Skeletal muscle satellite cell (primary cell): ENCODE data around the gene SPEM1.

ENCODE experiments used
- H3K27me3 ChIP-seq: 2 replicates; pipeline ENCODE4 v1.7.0; 2013; ENCODE audit warnings: low read length; ENCODE audit not compliant: control insufficient read depth, insufficient read depth
- H3K36me3 ChIP-seq: 2 replicates; pipeline ENCODE4 v1.7.0; 2013; ENCODE audit warnings: mild to moderate bottlenecking, control low read depth, low read length; ENCODE audit not compliant: insufficient read depth
- H3K4me1 ChIP-seq: 2 replicates; pipeline ENCODE4 v1.7.0; 2013; ENCODE audit warnings: low read length; ENCODE audit not compliant: control insufficient read depth, insufficient read depth
- H3K4me2 ChIP-seq: 2 replicates; pipeline ENCODE4 v1.7.0; 2013; ENCODE audit warnings: mild to moderate bottlenecking, low read length
- H3K4me3 ChIP-seq: 2 replicates; pipeline ENCODE4 v1.7.0; 2013; ENCODE audit warnings: low read length
- H3K9ac ChIP-seq: 2 replicates; pipeline ENCODE4 v1.7.0; 2013; ENCODE audit warnings: mild to moderate bottlenecking, low read depth, low read length, moderate library complexity
- H3K9me3 ChIP-seq: replicated peaks from 2 replicates; pipeline ENCODE4 v1.7.0; 2013; ENCODE audit warnings: mild to moderate bottlenecking, control low read depth, low read length

SPEM1 gene

DNA sequence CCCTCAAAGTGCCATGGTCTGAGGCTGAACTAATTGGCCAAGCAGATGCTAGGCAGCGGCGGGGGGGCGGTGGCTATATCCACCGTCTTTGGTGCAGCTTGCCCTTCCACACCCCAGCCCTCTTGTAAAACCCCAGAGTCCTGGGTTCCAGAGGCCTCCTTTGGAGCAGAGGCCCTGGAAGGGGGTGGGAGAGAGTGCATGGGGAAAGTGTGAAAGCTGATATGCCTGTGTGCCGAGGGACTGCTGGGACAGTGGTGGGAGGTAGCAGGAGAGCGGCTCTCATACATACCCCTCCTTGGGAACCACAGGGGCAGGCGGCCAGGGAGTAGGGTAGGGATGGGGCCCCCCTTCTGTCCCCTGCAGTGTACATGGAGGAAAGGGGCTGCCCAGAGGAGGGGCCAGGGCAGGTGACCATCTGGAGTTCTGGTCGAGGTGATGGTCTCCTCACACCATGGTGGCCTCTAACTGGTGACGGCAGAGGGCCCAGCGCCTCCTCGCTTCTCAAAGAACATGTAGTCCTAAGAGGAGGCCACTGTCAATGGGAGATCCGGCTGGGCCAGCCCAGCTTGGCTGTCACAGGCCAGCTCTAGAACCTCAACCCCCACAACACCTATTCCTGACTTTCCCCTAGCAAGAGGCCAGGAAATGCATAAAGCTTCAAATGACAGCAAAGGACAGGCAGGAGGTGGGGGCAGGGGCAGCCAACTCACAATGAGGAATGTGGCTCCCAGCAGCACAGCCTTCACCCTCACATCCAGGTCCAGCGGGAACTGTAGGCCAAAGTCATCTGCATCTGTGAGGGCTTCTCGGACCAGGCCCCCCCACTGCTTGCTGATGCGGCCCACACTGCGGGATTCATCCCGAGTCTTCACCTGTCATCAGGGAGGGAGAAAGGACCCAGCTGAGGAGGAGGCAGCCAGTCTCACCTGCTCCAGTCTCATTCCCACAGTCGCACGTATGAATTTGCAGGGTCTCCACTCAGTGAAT lies 29.9 kb upstream of the SPEM1 start:
- Histone ChIP-seq H3K36me3 (peaks cover 50% of the 10 kb centered on the region), H3K4me2 (no peak overlapping the region), H3K9me3 (no peaks in the 10 kb centered on the region), H3K4me1 (peaks cover 10% of the 10 kb centered on the region), H3K9ac (no peak overlapping the region), H3K4me3 (no peak overlapping the region), H3K27me3 (no peaks in the 10 kb centered on the region)

DNA sequence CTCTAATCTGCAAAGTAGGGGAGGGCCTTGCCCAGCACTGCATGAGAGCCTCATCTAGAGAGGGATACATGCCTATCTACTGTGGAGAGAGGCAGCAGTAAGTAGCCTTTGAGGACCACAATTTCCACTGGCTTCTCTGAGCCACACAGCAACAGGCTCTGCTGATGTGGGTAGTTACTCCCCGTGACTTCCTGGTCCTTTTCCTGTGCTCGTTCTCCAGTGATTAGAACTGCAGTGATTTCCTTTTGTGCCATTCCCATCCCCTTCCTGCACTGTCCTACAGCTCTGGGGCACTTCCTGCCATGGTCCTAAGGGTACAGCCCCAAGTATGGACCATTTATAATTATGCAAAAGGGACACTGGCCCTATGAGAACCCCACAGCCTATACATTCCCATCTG lies 28.8 kb upstream of the SPEM1 start:
- H3K4me2 ChIP-seq, result no peak overlapping the region
- H3K36me3 ChIP-seq, result peaks cover 50% of the 10 kb centered on the region
- H3K27me3 ChIP-seq, result no peaks in the 10 kb centered on the region
- no peaks in the 10 kb centered on the region for H3K9me3 ChIP-seq
- no peak overlapping the region for H3K9ac ChIP-seq
- H3K4me1 ChIP-seq, result peaks cover 10% of the 10 kb centered on the region
- no peak overlapping the region for H3K4me3 ChIP-seq

DNA sequence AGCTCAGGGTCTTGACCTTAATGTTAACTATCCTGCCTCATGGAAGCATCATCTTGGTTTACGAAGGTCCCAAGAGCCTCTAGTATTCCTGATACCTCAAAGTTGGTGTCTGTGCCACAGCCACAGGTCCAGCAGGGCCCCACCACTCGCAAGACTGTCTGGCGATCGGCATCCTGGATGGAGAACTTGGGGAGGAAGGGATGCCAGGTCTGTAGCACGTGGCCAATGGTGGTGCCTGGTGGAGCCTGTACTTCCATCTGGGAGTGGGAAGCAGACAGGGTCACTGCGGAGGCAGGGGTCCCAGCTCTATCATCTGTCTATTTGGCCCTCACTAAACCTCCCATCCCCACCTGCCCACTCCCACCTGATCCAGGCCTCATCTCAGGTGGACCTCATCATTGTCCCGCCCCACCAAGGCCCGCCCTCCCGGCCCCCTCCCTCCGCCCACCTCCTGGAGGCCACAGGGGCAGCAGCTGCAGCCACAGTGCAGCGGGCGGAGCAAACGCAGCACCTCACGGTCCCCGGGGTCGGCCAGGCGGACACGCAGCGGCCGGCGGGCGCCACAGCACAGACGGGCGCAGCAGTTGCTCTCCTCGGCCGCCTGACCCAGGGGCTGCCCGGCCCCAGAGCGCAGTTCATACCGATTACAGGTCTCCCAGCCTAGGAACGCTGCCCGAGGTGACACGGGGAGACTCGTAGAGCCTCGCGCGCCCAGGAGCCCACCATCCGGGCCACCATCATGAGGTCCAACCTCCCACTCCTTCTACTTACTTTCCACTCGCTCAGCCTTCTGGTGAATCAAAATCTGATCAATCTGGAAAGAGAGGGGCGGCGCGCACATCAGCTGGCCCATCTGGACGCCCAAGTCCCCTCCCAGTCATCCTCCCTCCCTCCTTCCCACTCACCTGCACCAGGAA lies 27.2 kb upstream of the SPEM1 start:
- Histone ChIP-seq H3K4me1 (peaks cover 10% of the 10 kb centered on the region), H3K9me3 (no peaks in the 10 kb centered on the region), H3K36me3 (peaks cover 48% of the 10 kb centered on the region), H3K9ac (peak overlapping the region; percentile 86), H3K4me3 (peak overlapping the region; percentile 76), H3K4me2 (peak overlapping the region; percentile 95), H3K27me3 (no peaks in the 10 kb centered on the region)

DNA sequence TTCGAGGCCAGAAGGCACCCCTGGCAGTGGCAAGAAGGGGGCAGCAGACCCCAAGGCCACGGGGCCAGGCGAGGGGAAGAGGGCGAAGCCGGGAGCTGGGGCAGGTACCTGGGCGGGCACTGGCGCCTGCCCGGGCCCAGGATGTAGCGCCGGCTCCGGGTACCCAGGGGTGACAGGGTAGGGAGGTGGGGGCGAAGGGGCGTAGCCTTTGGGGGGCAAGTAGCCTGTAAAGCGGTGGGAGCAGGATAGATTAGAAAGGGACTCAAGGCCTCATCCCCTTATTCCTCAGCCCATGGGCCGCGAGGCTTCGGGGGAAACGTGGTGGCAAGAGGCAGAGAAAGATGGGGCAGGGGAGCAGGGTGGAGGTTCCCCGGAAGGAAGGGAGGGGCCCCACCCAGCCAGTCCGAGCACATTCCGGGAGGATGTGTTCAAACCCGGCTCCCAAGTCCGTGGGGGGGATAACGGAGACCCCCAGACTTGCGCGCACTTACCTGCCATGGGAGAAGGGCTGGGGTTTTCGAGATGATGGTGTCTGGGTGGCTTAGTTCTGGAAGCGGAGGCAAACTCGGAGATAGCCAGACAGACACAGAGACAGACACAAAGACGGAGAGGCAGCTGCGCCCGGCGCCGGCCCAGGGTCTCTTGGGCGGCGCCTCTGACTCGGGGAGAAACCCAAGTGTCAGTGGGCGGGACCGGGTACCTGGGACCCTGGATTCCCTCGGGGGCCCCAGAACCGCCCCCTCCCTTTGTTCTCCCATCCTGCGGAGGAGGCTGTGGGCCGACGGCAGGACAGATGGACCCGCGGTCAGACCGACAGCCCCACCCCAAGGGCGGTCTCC lies 26.3 kb upstream of the SPEM1 start:
- peaks cover 10% of the 10 kb centered on the region for H3K4me1 ChIP-seq
- H3K4me3 ChIP-seq, result peak overlapping the region; percentile 76
- no peaks in the 10 kb centered on the region for H3K27me3 ChIP-seq
- no peaks in the 10 kb centered on the region for H3K9me3 ChIP-seq
- H3K36me3 ChIP-seq, result peaks cover 39% of the 10 kb centered on the region
- peak overlapping the region; percentile 95 for H3K4me2 ChIP-seq
- peak overlapping the region; percentile 86 for H3K9ac ChIP-seq

DNA sequence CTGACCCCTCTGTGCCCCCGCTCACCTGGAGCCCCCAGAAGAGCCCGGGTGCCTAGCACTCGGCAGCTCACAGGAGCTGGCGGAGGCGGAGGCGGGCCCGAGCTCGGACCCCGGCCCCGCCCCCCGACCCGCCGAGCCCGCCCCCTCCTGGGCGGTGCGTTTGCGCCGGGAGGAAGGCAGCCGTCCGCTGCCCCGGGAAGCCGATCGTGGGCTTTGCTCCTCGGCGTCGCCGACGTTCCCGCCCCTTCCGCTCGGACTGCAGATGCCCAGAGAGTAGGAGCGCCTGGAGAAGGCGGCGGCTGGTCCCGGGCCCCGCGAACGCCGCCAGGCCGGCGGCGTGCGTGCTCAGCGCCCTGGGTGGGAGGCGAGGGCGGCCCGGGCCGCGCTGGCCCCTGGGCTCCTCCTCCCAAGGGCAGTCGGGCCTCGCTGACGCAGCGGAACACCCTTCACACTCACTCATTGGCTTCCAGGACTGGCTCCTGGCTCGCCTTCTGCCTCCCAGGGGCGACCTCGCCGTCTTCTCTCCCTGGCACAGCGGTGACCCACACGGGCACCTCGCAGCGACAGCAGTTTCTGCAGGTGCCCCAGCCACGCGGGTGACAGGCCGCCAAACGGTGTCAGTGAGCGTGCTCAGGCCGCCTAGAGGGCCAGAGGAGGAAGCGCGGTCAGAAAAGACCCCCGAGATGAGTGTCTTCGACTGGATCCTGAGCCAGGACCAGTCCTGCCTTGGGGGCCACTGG lies 25.5 kb upstream of the SPEM1 start, which contains the start of gene PLSCR3:
PLSCR3 (minus strand) TSS at position 74 of the 740 bp plus-strand sequence. CDS start 415 bp downstream, outside the sequence.
- Histone ChIP-seq H3K9me3 (no peaks in the 10 kb centered on the region), H3K36me3 (peaks cover 31% of the 10 kb centered on the region), H3K27me3 (no peaks in the 10 kb centered on the region), H3K4me2 (peak within 1 kb of the TSS; percentile 95), H3K9ac (peak within 1 kb of the TSS; percentile 86), H3K4me1 (peaks cover 10% of the 10 kb centered on the region), H3K4me3 (peak within 1 kb of the TSS; percentile 76)

DNA sequence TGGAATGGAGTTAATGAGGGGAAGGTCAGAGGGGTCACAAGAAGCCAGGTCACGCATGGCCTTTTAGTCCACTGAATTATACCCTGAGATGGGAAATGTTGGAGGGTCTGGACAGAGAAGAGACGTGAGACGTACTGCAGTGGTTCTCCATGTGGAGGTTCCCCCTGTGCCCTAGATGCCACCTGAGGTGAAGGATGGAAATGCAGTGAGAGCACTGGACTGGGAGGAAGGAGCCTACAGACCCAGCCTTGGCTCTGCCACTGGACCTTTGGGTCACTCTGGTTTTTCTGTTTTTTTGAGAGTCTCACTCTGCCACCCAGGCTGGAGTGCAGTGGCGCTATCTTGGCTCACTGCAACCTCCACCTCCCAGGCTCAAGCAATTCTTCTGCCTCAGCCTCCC lies 24.0 kb upstream of the SPEM1 start:
- Histone ChIP-seq H3K9ac (no peak overlapping the region), H3K4me1 (peaks cover 14% of the 10 kb centered on the region), H3K36me3 (peaks cover 16% of the 10 kb centered on the region), H3K4me3 (no peak overlapping the region), H3K27me3 (no peaks in the 10 kb centered on the region), H3K9me3 (no peaks in the 10 kb centered on the region), H3K4me2 (no peak overlapping the region)

DNA sequence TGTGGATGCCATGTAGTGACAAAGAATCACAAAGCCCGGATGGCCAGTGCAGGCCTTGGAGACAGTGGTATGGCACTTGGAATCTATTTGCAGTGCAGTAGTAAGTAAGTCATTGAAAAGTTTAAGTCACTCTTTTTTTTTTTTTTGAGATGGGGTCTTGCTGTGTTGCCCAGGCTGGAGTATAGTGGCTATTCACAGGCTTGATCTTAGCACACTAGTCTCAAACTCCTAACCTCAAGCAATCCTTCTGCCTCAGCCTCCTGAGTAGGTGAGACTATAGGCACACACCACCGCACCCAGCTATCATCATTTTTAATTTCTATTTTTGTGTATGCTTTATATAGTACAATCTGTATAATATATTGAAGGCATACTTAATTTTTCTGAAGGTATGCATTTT lies 21.5 kb upstream of the SPEM1 start:
- H3K4me2 ChIP-seq, result no peak overlapping the region
- H3K4me1 ChIP-seq, result peaks cover 16% of the 10 kb centered on the region
- no peaks in the 10 kb centered on the region for H3K27me3 ChIP-seq
- no peak overlapping the region for H3K9ac ChIP-seq
- no peaks in the 10 kb centered on the region for H3K36me3 ChIP-seq
- no peak overlapping the region for H3K4me3 ChIP-seq
- H3K9me3 ChIP-seq, result no peaks in the 10 kb centered on the region

DNA sequence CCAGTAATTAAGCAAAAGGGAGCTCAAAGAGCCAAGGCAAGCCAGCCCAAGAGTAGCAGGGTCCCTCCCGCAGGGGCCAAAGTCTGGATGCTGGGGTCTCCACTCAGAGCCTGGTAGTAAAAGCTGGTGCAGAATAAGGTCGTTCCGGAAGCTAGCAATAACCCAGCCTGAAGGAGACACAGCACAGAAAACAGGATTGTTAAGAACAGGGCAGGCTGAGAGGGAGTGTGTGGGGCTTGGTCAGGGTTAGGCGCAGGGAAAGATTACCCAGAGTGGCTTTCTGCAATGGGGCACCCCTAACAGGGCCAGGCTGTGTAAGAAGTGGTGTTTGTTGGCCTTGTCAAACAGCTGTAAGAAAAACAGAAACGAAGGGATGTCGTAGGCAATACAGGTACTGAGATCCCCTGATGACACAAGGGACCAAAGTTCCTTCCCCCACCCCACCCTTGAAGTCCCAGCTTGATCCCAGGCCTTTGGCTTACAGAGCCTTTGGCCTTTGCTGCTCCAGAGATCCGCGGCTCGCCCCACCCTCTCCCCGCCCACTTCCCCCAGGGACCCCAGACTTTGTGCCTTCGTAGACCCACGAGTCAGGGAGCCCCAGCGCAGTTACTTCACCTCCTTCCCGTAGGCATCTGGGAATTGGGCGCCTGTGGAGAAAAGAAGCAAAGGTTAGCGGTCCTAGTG lies 16.9 kb upstream of the SPEM1 start:
- peak overlapping the region; percentile 76 for H3K9ac ChIP-seq
- H3K27me3 ChIP-seq, result no peaks in the 10 kb centered on the region
- H3K4me3 ChIP-seq, result peak overlapping the region; percentile 89
- no peaks in the 10 kb centered on the region for H3K9me3 ChIP-seq
- H3K4me2 ChIP-seq, result peak overlapping the region; percentile 97
- H3K4me1 ChIP-seq, result peaks cover 21% of the 10 kb centered on the region
- no peaks in the 10 kb centered on the region for H3K36me3 ChIP-seq

DNA sequence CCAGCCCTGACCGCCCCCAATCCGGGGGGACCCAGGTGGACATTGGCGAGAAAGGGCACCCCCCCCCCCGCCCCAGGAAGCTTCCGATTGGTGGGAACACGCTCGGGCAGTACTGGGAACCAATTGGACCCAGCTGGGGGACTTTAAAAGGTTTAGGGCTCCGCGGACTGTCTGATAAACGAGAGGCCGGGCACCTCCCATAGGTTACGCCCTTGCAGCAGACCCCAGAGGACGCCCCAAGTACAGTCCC lies 16.5 kb upstream of the SPEM1 start:
- Histone ChIP-seq H3K9ac (peak overlapping the region; percentile 76), H3K4me3 (peak overlapping the region; percentile 89), H3K4me1 (peaks cover 21% of the 10 kb centered on the region), H3K27me3 (no peaks in the 10 kb centered on the region), H3K4me2 (peak overlapping the region; percentile 97), H3K36me3 (no peaks in the 10 kb centered on the region), H3K9me3 (no peaks in the 10 kb centered on the region)
